Neural progenitor cell (in vitro differentiated cells): ENCODE data around the gene DUSP6.

Source experiments
- CTCF ChIP-seq: fragments of 200-600 bp; sonication (generic); IDR thresholded peaks from 2 replicates; pipeline ENCODE4 v1.5.1; 2017; ENCODE audit warnings: antibody characterized with exemption, mild to moderate bottlenecking
- EZH2 ChIP-seq: fragments of 200-600 bp; sonication (generic); IDR thresholded peaks from 2 replicates; pipeline ENCODE4 v1.6.1; 2017; ENCODE audit warnings: antibody characterized with exemption, mild to moderate bottlenecking, moderate library complexity
- EZH2phosphoT487 ChIP-seq: fragments of 200-600 bp; sonication (generic); IDR thresholded peaks from 2 replicates; pipeline ENCODE4 v1.6.1; 2017; ENCODE audit warnings: antibody characterized with exemption

- no peak for TF ChIP-seq CTCF
- no peak for TF ChIP-seq EZH2
- TF ChIP-seq EZH2phosphoT487 = no peak
Measured at GRCh38 chr12:89370850-89371249, 18.5 kb upstream of the DUSP6 start.
